WTC11 (cell line): ENCODE results near the gene KDM4E.

Experiments
- ELF4 ChIP-seq: sonication (generic); formaldehyde crosslinking; IDR thresholded peaks from 2 replicates; pipeline ENCODE4 v1.8.1; 2022; ENCODE audit warnings: low read depth, mild to moderate bottlenecking, moderate library complexity, missing genetic modification reagents
- ETV6 ChIP-seq: sonication (generic); formaldehyde crosslinking; IDR thresholded peaks from 2 replicates; pipeline ENCODE4 v1.8.1; 2022; ENCODE audit warnings: mild to moderate bottlenecking, missing genetic modification reagents
- GABPB1 ChIP-seq: sonication (generic); formaldehyde crosslinking; IDR thresholded peaks from 2 replicates; pipeline ENCODE4 v1.8.1; 2023; ENCODE audit warnings: mild to moderate bottlenecking, missing genetic modification reagents
- JUN ChIP-seq: sonication (generic); formaldehyde crosslinking; IDR thresholded peaks from 2 replicates; pipeline ENCODE4 v1.8.0; 2023; ENCODE audit warnings: mild to moderate bottlenecking, missing genetic modification reagents
- NR2C2 ChIP-seq: sonication (generic); formaldehyde crosslinking; IDR thresholded peaks from 2 replicates; pipeline ENCODE4 v1.8.0; 2022; ENCODE audit warnings: mild to moderate bottlenecking, missing genetic modification reagents
- TF ChIP-seq, protein P1 (sequence below): fragments of 200-600 bp; IDR thresholded peaks from 2 replicates; pipeline ENCODE4 v1.8.0; 2022; ENCODE audit warnings: antibody characterized with exemption
- TF ChIP-seq, protein P2 (sequence below): sonication (generic); formaldehyde crosslinking; IDR thresholded peaks from 2 replicates; pipeline ENCODE4 v1.8.1; 2023; ENCODE audit warnings: mild to moderate bottlenecking, moderate library complexity, missing genetic modification reagents
- TF ChIP-seq, protein P3 (sequence below): sonication (generic); formaldehyde crosslinking; IDR thresholded peaks from 2 replicates; pipeline ENCODE4 v1.8.0; 2023; ENCODE audit warnings: missing genetic modification reagents
- TF ChIP-seq, protein P4 (sequence below): sonication (generic); formaldehyde crosslinking; IDR thresholded peaks from 2 replicates; pipeline ENCODE4 v1.8.1; 2023; ENCODE audit warnings: mild to moderate bottlenecking, missing genetic modification reagents, moderate library complexity
- TF ChIP-seq, protein P5 (sequence below): sonication (generic); formaldehyde crosslinking; IDR thresholded peaks from 2 replicates; pipeline ENCODE4 v1.8.0; 2022; ENCODE audit warnings: missing genetic modification reagents
- TF ChIP-seq, protein P6 (sequence below): sonication (generic); formaldehyde crosslinking; IDR thresholded peaks from 2 replicates; pipeline ENCODE4 v1.8.0; 2022; ENCODE audit warnings: mild to moderate bottlenecking, missing genetic modification reagents

DNA sequence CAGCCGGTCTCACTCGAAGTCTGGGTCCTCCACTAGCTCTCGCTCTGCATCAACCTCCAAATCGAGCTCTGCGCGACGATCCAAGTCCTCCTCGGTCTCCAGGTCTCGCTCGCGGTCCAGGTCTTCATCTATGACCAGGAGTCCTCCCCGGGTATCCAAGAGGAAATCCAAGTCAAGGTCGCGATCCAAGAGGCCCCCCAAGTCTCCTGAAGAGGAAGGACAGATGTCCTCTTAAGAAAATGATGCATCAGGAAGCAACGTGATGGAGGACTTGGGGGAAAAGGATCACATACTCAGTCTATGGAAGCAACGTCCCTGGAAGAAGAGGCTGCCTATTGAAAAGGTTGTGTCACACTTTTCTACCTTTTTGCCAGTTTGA, 42.8 kb downstream of the KDM4E start:
- TF ChIP-seq, protein P1, sequence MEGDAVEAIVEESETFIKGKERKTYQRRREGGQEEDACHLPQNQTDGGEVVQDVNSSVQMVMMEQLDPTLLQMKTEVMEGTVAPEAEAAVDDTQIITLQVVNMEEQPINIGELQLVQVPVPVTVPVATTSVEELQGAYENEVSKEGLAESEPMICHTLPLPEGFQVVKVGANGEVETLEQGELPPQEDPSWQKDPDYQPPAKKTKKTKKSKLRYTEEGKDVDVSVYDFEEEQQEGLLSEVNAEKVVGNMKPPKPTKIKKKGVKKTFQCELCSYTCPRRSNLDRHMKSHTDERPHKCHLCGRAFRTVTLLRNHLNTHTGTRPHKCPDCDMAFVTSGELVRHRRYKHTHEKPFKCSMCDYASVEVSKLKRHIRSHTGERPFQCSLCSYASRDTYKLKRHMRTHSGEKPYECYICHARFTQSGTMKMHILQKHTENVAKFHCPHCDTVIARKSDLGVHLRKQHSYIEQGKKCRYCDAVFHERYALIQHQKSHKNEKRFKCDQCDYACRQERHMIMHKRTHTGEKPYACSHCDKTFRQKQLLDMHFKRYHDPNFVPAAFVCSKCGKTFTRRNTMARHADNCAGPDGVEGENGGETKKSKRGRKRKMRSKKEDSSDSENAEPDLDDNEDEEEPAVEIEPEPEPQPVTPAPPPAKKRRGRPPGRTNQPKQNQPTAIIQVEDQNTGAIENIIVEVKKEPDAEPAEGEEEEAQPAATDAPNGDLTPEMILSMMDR = no peak
- TF ChIP-seq, protein P2, sequence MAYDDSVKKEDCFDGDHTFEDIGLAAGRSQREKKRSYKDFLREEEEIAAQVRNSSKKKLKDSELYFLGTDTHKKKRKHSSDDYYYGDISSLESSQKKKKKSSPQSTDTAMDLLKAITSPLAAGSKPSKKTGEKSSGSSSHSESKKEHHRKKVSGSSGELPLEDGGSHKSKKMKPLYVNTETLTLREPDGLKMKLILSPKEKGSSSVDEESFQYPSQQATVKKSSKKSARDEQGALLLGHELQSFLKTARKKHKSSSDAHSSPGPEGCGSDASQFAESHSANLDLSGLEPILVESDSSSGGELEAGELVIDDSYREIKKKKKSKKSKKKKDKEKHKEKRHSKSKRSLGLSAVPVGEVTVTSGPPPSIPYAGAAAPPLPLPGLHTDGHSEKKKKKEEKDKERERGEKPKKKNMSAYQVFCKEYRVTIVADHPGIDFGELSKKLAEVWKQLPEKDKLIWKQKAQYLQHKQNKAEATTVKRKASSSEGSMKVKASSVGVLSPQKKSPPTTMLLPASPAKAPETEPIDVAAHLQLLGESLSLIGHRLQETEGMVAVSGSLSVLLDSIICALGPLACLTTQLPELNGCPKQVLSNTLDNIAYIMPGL (CRISPR knock-in tag) = no peak
- TF ChIP-seq, protein P3, sequence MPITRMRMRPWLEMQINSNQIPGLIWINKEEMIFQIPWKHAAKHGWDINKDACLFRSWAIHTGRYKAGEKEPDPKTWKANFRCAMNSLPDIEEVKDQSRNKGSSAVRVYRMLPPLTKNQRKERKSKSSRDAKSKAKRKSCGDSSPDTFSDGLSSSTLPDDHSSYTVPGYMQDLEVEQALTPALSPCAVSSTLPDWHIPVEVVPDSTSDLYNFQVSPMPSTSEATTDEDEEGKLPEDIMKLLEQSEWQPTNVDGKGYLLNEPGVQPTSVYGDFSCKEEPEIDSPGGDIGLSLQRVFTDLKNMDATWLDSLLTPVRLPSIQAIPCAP (CRISPR knock-in tag) = no peak
- TF ChIP-seq ELF4 = no peak
- TF ChIP-seq, protein P4, sequence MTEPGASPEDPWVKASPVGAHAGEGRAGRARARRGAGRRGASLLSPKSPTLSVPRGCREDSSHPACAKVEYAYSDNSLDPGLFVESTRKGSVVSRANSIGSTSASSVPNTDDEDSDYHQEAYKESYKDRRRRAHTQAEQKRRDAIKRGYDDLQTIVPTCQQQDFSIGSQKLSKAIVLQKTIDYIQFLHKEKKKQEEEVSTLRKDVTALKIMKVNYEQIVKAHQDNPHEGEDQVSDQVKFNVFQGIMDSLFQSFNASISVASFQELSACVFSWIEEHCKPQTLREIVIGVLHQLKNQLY (CRISPR knock-in tag) = no peak
- TF ChIP-seq GABPB1 (CRISPR knock-in tag) = no peak
- no peak for TF ChIP-seq ETV6 (CRISPR knock-in tag)
- TF ChIP-seq NR2C2 (CRISPR knock-in tag) = no peak
- TF ChIP-seq, protein P5, sequence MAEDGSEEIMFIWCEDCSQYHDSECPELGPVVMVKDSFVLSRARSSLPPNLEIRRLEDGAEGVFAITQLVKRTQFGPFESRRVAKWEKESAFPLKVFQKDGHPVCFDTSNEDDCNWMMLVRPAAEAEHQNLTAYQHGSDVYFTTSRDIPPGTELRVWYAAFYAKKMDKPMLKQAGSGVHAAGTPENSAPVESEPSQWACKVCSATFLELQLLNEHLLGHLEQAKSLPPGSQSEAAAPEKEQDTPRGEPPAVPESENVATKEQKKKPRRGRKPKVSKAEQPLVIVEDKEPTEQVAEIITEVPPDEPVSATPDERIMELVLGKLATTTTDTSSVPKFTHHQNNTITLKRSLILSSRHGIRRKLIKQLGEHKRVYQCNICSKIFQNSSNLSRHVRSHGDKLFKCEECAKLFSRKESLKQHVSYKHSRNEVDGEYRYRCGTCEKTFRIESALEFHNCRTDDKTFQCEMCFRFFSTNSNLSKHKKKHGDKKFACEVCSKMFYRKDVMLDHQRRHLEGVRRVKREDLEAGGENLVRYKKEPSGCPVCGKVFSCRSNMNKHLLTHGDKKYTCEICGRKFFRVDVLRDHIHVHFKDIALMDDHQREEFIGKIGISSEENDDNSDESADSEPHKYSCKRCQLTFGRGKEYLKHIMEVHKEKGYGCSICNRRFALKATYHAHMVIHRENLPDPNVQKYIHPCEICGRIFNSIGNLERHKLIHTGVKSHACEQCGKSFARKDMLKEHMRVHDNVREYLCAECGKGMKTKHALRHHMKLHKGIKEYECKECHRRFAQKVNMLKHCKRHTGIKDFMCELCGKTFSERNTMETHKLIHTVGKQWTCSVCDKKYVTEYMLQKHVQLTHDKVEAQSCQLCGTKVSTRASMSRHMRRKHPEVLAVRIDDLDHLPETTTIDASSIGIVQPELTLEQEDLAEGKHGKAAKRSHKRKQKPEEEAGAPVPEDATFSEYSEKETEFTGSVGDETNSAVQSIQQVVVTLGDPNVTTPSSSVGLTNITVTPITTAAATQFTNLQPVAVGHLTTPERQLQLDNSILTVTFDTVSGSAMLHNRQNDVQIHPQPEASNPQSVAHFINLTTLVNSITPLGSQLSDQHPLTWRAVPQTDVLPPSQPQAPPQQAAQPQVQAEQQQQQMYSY (CRISPR knock-in tag) = 0 out of 2 replicates have a peak, but pooled peaks have one; percentile 6
- TF ChIP-seq JUN = no peak; the same call in 1 of the 2 replicates
- TF ChIP-seq, protein P6, sequence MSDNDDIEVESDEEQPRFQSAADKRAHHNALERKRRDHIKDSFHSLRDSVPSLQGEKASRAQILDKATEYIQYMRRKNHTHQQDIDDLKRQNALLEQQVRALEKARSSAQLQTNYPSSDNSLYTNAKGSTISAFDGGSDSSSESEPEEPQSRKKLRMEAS = no peak
